C4-2B (cell line): ENCODE measurements around the gene ADGRV1.

Source experiments
- CTCF ChIP-seq: fragments of 450-650 bp; conservative IDR thresholded peaks from 2 replicates; pipeline ENCODE4 v1.5.1; 2017; ENCODE audit warnings: mild to moderate bottlenecking
- ZFX ChIP-seq: fragments of 450-650 bp; IDR thresholded peaks from 2 replicates; pipeline ENCODE4 v1.6.1; 2017

DNA sequence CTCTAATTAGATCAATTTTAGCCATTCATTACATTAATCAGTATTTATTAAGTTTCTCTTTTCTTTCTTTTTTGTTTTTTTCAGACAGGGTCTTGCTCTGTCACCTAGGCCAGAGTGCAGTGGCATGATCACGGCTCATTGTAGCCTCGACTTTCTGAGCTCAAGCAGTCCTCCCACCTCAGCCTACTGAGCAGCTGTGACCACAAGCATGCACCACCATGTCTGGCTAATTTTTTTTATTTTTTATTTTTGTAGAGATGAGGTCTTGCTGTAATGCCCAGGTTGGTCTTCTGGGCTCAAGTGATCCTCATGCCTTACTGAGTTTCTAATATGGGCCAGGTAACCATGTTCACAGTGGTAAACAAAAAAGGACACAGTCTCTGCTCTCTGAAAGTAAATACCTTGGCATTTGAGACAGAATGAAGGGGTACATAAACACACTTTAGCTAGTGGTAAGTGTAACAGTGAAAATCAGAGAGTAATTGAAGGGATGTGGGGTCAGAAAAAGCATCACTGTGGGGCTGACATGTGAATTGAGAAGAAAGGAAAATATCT lies 336.3 kb downstream of the ADGRV1 start:
- TF ChIP-seq ZFX: no peak
- TF ChIP-seq CTCF: no peak
